GM18870 (cell line): ENCODE data around the gene WNT2.
"Not testable (repeated sequence)": the region's sequence is repeated elsewhere in the genome, so short reads cannot be mapped to it uniquely, and the experiment has no call there.

Experiments used
- ATAC-seq: cut with Tn5 transposase; IDR thresholded peaks from one replicate; pipeline ENCODE4 v1.9.1; 2021; ENCODE audit warnings: moderate library complexity; ENCODE audit not compliant: unreplicated experiment

WNT2 gene

GRCh38 chr7:117312593-117313580 is 10.0 kb downstream of the WNT2 start:
- no peak for ATAC-seq

- ATAC-seq = no peak
Measured at GRCh38 chr7:117308891-117309290, 14.0 kb downstream of the WNT2 start.

- ATAC-seq = no peak
Measured at GRCh38 chr7:117302396-117302795, 20.5 kb downstream of the WNT2 start.

GRCh38 chr7:117300506-117300905 is 22.4 kb downstream of the WNT2 start:
- ATAC-seq = not testable (repeated sequence)

- no peak for ATAC-seq
Measured at GRCh38 chr7:117297606-117298005, 25.3 kb downstream of the WNT2 start.

GRCh38 chr7:117296066-117296465 is 26.8 kb downstream of the WNT2 start:
- ATAC-seq = no peak

GRCh38 chr7:117285826-117286225 is 37.0 kb downstream of the WNT2 start:
- ATAC-seq = no peak

GRCh38 chr7:117284692-117285091 is 38.2 kb downstream of the WNT2 start:
- no peak for ATAC-seq

GRCh38 chr7:117283779-117284178 is 39.1 kb downstream of the WNT2 start:
- no peak for ATAC-seq

- ATAC-seq = no peak
Measured at GRCh38 chr7:117283371-117283770, 39.5 kb downstream of the WNT2 start.

GRCh38 chr7:117282239-117282812 is 40.5 kb downstream of the WNT2 start:
- ATAC-seq = no peak

- no peak for ATAC-seq
Measured at GRCh38 chr7:117281562-117281961, 41.3 kb downstream of the WNT2 start.

GRCh38 chr7:117279931-117280557 is 42.8 kb downstream of the WNT2 start:
- no peak for ATAC-seq

GRCh38 chr7:117279203-117279602 is 43.7 kb downstream of the WNT2 start:
- no peak for ATAC-seq

- ATAC-seq = no peak
Measured at GRCh38 chr7:117278040-117278439, 44.8 kb downstream of the WNT2 start.

- no peak for ATAC-seq
Measured at GRCh38 chr7:117277576-117277975, 45.3 kb downstream of the WNT2 start.

- ATAC-seq = no peak
Measured at GRCh38 chr7:117274951-117275350, 47.9 kb downstream of the WNT2 start.

GRCh38 chr7:117273814-117274225 is 49.0 kb downstream of the WNT2 start:
- ATAC-seq = no peak

- ATAC-seq = no peak
Measured at GRCh38 chr7:117273325-117273724, 49.5 kb downstream of the WNT2 start.

- ATAC-seq = no peak
Measured at GRCh38 chr7:117272017-117272759, 50.7 kb downstream of the WNT2 start.

GRCh38 chr7:117271566-117271965 is 51.3 kb downstream of the WNT2 start:
- no peak for ATAC-seq
